Activated CD4-positive, CD25-positive, alpha-beta regulatory T cell (primary cell): ENCODE measurements around the gene KLF15.

Experiments used
- DNase-seq, 4 experiments: peaks; one replicate each; lab custom pipeline; 2025; lab: John Stamatoyannopoulos, UW

Gene KLF15

DNA sequence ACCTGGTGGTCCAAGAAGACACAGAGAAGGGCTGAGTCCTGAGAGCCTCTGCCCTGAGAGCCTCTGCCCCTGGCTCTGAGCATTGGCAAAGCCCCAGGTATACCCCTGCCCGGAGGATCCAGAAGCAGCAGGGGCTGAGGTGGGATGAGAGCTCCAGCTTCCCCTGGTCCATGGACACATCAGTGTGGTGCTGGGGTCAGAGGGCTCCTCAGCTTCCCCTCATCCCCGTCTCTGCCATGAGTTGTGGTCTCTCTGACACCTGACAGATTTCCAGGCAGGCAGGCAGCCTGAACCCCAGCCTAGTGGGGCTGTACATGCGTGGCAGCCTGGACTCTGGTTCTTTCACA is 3.5 kb upstream of the KLF15 start:
- no peak for DNase-seq

DNA sequence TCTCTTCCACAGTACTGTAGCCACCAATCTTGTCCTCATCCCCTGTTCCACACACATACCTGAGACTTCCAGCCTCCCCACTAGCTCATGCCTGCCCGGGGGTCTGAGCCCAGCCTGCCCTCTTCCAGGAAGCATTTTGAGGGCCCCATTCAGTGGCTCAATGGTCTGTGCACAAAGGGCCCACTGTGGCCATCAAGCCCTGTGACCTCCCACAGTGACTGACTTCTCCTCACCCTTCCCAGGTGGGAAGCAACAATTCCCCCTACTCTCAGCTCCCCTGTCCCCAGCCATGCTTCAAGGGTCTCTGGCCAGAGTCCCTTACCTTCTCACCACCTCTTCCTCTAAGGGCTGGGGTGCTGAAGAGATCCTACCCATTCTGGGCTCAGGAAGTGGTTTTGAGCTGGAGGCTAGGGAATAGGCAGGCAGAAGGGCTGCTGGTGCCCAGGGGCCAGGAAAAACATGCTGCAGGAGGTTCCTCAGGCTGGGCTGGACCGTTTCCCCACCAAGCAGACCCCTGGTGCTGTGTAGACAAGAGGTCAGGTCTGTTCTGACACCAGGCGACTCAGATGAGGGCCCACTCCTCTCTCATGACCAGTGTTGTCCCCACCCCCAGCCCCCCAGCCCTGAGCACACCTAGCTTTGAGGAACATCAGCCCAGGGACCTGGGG is 3.0 kb upstream of the KLF15 start:
- no peak for DNase-seq

DNA sequence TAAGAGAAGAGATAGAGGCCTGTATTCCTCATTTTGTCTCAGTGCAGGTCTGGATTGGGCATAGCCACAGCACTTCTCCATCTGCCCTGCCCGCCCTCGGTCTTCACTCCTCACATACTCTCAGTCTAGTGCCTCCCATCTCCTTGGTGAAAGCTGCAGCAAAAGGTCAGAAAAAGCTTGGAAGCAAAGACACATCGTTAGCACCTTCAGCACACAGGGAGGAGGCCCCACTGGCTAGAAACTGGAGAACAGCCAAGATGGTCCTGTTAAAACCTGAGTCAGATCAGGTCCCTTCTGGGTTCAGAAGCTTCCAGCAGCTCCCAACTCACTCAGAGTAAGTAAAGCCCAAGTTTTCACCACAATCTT is 1.6 kb upstream of the KLF15 start:
- DNase-seq = no peak

DNA sequence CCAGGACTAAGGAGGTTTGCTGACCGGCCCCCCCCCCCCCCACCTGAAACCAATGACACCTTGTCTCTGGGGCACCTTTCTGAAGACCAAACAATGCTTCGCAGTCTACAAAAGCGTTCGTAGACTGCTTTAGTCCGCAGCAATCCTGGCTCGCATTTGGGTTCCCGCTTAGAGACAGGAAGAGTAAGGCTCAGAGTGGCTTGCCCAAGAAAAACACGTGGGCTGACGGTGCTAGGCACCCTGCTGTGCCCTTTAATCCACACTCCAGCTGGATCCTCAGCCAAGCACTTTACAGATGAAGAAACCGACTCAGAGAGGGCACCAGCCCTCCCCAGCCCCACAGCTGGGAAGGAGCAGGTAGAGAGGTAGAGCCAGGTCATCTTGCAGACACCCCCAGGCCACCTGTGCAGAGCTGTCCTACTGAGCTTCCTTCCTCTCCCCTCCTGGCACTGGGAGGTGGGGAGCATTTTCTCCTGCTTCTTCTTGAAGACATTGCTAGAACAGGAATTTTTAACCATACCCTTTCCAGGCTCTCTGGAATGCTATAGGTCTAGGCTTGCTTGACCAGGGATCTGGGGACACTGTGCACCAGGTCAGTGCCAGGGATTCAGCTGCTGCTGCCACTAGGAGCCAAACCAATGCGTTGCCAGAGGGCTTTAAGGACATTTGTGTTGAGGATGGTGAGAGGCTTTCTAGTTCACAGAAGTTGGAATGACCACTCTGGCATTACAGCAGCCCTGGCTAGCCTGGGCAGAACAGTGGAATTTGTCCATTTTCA is 1.0 kb upstream of the KLF15 start:
- no peak for DNase-seq

DNA sequence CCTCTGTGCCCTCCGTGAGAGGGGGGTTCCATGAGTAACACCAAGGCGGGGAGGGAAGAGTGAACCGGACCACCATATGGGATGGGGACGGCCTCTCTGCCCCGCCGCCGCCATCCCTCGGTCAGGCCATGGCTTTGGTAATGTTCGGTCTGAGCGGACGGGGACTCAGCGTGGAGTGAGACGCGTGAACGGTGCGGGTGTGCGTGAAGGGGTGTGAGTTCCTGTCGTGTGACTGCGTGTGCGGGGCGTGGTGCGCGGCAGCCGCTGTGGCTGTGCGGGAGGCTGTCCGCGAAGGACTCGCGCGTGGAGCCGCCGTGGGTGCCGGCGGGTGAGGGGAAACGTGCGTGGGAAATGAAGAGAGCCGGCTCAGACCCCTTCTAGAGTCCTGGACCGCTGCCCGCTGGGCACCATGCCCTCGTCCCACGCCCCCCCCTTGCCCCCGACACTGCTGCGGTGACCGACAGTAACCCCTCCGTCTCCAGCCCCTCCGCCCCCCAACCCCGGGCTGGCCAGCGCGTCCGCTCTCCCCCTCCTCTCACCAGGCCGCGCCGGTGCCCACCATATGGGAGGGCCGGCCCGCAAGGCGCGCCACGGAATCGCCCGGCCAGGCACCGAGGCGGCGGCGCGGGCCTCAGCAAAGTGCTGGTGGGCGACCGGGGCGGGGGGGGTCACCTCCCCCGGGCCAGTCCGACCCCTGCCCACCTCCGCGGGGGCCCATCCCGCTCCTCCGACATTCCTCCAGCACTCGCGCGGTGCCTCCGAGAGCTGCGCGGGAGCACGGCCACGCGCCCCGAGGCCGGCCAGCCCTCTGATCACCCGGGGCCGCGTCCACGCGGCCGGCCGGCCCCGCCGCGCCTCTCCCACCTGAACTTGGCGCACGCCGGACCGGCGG is 589 bp downstream of the KLF15 start:
- DNase-seq = no peak

DNA sequence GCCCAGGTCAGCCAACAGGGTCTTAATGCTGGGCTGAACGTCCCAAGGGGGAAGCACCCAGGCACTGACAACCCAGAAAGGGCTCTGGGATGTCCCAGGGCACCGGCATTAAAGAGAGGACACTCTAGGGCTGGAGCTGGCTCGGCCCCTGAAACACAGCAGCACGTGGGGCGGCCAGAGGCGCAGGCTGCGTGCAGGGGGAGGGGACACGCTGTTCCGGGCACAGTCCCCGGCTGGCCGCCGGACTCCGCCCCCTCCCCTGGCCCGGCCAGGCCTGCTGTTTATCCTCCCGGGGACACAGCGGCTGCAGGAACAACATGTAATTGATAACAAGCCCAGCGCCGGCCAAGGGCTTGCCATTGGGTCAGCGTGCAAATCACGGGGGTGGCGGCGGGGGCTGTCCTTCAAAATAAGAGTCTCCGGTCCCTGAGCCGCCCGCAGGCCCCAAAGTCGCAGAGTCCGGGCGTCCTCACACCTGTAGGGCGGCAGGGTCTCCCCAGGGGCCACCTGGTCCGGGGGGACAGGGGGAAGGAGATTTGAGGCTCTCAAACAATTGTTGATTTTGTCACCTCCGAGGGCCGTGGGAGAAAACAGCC is 1.3 kb downstream of the KLF15 start:
- DNase-seq = no peak

DNA sequence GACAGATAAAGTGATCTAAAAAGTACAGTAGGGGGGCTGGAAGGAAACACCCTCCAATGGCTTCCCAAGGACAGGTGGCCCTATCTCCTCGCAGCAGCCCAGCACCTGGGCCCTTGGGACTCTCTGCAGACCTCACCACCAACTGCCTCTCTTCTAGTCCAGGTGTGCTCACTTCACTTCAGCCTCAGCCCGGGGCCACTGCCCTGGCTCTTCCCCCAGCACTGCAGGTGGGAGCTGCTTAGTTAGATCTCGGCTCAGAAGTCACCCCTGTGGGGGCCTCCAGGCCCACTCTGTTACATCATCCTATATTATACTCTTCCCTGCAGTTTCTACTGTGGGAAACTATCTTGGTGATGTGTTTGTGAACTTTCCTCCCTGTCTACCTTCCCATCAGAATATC is 2.0 kb downstream of the KLF15 start:
- DNase-seq = no peak

DNA sequence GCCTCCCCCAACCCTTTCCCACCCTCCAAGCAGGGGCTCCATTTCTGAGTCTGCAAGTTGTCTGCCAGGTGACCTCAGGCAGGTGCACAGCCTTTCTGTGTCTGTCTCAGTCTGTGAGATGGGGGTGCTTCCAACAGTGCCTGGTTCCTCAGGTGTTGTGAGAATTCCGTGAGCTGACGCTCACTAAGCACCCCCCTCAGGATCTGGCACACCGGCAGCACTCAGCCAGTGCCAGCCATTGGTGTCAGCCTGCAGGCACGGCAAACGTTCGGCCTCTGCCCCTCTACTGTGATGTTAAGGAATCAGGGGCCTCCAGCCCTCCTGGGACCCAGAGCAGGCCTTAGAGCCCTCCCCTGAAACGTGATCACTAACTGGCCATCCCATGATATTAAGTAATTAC is 2.4 kb downstream of the KLF15 start:
- no peak for DNase-seq

DNA sequence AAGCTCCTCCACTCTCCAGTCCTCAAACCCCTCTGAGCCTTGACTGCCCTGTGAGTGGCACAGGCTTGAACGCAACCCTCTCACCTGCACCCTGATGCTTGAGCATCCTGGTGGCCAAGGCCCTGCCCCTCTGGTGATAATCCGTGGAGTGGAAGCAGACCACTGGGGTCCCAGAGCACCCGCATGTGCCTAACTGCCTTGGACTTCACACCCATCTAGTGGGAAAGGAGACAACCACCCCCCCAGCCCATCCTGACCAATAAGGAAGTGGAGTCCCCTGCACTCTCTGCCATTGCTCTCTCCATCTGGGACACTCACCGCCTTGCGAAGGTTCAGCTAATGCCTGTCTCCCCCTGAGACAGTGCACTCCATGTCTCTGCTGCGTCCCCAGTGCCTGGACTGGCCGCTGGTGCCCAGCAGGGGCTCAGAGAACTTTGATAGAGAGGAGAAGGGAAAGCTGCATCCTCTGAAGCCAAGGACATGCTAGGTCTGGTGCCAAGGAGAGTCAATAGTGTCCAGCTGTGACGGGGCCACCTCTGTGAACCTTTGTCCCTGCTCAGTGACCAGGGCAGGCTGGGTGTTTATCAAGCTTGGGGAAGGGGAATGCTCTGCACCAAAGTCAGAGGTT is 3.4 kb downstream of the KLF15 start:
- no peak for DNase-seq

DNA sequence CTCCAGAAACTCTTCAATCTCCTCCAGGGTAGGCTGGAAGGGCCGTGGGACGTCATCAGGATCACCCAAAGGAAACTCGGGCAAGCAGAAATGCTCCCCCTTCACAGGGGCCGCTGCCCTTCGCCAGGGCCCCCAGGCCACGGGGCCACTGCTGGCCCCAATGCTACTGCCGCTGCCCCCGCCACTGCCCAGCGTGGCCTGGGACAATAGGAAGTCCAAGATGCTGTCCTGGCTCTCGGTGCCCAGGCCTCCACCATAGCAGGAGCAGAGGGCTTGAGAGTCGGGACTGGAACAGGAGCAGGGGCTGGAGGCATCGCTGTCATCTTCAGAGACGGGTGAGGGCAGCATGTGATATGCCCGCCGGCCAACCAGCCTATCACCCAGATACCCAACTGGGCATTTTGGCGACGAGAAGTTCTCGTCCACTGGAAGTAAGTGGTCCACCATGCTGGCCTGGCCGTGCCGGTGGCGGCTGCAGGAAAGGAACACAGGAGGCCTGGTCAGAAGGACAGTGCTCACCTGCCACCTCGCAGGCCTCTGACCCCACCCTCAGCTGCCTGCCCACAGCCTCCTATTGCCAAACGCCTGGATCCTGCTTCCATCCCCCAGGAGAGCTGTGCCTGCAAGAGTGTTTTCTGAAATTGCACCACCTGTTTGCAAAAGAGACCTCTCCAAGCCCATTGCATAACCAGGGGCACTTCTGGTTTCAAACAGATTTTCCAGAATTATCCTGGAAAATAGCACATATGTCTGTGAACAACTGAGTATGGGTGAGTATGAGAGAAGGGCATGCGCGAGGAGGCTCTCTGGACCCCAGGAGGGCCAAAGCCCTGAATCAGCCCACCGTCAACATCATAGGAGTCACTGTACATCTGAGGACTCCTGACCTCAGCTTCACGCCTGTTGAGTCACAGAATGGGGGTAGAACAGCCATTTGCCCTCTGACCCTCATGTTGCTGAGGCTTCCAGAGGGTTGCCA is 4.4 kb downstream of the KLF15 start:
- no peak for DNase-seq

DNA sequence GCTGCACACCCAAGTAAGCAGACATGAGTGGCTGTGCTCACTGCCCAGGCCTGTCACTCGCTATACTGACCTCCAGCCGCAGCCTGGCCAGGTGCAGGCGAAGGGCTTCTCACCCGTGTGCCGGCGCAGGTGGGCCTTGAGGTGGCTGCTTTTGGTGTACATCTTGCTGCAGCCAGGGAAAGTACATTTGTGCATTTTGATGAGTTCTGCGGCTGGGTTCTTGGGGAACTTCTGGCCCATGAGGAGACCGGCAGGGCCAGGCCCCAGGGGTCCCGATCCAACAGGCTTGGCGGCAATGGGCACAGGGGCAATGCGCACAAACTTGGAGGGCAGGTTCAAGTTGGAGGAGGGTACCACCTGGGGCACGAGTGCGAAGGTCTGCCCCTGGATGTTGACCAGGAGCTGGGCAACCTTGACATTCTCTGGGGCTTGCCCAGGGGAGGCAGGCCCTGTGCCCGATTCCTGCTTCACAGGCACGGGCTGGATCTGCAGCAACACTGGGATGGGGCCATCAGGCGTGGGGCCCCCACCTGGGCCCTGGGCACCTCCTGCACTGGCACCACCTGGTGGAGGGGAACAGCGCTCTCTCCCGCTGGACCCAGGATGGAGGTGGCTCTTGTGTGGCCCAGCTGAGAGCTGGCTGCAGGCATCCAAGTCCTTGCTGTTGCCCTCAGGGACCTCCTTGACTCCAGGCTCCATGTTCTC is 5.3 kb downstream of the KLF15 start:
- DNase-seq = no peak

DNA sequence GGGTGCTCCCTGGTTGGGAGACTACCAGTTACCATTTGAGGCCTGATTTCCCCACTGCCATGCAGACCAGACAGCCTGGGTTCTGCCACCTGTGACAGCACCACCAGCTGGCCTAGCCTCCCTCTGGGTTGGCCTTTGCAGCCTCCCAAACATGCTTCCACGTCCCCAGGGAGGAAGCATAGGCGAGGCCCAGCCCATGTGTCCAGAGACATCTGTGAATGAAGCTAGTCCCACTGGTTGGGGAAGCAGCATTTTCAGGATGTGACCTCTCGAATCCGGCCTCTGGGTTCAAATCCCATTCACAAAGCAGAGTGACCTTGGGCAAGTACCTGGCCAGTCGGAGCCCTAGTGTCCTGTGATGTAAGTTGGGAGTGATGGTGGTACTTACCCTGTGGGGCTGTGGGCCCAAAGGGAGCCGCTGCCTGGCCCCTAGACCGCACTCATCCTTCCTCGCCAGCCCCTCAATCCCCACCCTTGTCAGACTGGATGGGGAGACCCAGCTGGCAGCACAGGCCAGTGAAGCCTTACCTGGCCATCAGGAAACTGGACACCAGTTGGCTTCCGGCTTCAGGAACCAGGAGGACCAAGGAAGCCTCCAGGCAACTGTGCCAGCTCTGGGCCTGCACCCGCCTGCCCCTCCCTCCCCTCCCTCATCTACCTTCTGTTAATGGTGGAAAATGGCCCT is 6.0 kb downstream of the KLF15 start:
- DNase-seq = no peak

DNA sequence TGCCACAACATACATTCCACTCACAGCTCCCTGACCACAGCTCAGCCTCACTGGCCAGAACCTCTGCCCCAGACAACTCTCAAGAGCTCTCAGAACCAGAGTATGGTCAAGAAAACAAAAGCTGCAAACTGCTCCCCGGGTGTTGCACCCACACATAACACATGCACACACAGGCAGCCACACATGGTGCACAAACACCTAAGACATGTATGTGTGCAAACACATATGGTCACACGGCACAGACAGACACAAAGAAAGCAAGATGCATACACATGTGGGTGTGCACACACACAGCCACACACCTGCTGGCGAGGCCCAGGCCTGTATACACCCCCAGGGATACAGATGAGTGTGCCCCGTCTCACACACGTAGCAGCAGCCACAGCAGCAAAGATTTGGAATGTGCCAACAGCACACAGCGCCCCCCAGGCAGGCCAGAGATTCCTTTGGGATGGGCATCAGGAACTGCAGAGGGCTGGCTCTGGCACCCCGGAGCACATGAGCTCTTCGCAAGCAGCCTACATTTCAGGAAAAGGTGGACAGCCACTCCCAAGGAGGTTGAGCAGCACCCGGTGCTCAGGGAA is 6.6 kb downstream of the KLF15 start:
- no peak for DNase-seq

DNA sequence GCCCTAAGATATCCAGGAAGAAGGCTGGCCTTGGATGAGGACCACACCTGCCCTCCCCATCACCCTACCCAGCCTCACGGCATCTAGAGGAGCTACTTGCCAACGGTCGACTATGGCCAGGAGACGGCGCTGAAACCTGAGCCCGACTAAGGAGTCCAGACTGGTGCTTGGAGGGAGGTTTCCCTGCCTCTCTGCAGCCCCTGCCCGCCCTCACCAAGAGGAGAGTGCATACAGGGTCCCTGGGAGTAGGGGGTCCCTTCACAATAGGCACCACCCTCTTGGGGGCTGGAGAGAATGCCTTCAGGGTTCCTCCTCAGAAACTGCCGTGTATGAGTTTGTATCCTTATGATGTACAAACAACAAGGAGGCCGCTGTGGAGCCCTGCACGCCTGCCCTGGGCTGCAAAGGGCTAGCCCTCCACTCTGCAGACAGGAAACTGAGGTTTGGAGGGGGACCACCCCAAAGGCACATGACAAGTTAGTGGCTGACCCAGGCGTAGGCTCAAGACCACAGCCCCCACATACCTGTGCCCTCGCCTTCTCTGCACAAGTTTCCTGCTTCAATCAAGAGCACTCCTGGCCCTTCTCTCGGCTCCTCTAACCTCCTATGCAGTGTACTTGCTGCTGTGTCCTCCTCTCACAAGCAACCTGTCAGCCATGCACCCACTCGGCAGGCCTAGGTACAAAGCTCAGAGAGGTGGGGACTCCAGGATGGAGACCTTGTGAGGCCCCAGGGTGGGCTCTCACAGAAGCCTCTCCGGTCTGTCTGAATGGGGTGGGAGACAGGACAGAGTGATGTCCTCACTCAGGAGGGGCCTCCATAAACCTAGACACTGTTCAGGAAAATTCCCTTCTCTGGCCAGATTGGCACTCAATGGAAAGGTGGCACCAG is 7.4 kb downstream of the KLF15 start:
- DNase-seq = no peak

DNA sequence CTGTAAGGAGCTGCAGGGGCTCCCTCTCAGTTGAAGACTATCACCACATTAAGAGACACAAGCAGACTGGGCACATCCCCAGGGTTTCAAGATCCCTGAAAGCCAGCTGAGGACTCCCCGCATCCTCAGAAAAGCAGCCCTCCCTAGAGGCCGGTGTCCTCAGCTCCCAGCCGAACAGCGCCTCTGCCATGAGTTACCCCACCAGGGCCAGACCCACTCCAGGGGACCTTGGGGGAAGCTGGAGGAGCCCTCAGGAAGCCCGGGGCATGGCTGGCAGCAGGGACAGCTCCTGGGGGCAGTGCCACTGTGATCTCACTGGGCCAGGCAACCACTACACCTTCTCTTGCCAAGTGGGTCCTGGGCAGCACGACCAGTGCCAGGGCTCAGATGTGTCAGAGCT is 8.1 kb downstream of the KLF15 start:
- DNase-seq = no peak

DNA sequence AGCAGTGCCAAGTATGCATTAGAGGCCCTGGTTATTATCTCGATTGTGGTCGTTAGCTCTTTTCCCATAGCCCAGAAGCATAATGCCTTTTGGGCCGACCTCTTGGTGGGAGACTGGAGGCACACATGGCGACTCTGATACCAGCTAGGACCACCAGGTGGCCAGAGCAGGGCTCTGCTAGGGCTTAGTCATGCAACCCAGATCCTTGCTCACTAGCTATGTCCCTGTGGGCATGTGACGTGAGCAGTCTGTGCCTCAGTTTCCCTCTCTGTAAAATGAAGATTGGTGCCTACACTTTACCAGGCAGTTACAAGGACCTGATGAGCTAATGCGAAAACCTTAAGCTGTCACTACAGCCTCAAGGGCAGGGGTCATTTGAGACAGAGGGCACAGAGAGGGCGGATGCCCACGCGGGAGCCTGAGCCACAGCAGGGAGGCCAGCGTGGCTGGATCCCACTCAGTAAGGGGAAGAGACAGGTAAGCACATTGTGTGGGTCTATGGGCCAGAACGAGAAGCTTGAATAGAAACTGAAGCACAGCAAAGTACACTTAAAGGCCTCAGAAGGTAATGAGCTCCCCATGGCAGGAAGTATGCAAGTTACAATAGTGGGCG is 8.8 kb downstream of the KLF15 start:
- DNase-seq = no peak

DNA sequence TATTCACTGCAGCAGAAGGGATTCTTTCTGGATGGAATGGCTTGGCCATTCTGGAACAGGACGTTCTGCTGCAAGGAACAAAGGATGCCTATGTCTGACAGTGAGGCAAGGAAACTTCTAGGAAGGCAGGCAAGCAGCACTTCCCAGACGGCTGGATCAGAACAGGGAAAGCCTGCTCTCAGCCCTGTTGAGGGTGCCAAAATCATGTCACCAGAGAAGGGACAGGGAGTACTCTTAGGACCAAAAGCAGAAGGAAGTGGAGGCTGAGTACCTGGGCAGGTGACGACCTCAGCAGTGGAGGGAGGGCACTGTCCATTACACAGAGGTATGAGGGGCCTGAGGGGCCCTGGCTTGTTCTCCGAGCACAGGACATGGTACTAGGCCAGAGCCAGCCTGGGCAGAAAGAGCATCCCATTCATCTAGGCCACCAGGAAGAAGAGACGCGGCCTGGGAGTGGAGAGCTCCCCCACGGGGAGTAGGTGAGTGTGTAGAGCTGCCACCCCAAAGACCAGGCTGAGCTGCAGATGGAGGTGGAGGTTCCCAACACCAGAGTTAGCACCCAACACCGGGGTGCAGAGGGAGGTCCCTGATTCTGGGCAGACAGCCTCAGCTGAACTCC is 9.6 kb downstream of the KLF15 start:
- no peak for DNase-seq
